Measurements from ENCODE around the gene PLIN5. TPM values are rescaled to one million over a fixed set of nuclear protein-coding genes. Genes with fewer than 3 reads are reported as not detected.
A peak's percentile ranks its signal among the peaks of the same experiment; 100 is the strongest.

The PLIN5 gene
- total and polyA plus RNA-seq, 10 of the 15 experiments (the other 5 are each of a cell fraction or from before 2014, with no cell fraction given), result 0.15 to 0.33 TPM; not detected in 8

DNA sequence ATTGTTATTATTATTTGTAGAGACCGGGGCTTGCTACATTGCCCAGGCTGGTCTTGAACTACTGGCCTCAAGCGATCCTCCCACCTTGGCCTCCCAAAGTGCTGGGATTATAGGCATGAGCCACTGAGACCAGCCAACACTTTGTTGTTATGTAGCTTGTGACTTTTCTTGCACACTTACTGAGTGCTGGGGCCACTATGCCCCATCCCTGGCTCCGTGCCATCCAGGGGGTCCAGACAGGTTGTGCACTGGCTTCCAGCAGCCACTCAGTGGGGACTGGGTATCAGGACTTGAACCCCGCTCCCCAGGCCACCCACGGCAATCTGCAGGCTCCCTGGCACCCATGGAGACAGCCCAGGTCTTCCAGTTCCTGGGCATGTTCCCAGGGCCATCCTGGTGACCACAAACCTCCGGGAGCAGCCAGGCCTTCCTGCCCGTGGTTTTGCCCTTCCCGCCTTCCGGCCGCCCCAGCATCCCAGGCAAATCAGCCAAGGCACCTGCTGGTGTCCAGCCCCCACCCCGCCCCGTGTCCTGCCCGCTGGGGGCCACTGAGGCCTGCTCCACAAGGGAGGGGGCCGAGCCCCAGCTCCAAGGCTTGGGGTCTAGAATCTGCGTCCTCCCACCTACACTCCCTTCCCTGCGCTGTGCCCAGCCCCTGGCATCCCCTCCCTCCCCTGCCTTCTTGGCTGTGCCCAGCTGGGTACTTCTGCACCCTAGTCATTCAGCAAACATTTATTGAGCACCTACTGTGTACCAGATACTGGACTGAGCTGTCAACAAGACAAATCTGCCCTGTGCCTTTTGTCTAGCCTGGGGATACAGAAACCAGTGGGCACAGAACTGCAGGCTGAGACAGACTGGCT, 48.2 kb upstream of the PLIN5 start:
- ChIA-PET RAD21 (ENCODE audit: unreplicated experiment) (no interaction called here), SMC1A (ENCODE audit: uncharacterized antibody, unreplicated experiment) (no interaction called here), CTCF (interaction anchor here (0.7 kb wide), 1 partner anchor 52 kb away, joined by 3 read pairs; no protein-coding TSS in a partner anchor), POLR2A (no interaction called here)
- no TSS peak for BruUV-seq (replicated peaks)
- in situ Hi-C loops (cut with MboI), result no loop called here
- no peak overlapping the region for H2AFZ ChIP-seq (ENCODE audit: control insufficient read depth, low read depth, low read length)
- no peak for ATAC-seq
- no peak for DNase-seq (ENCODE audit: low read depth, low spot score)
- H3K36me3 ChIP-seq (ENCODE audit: control insufficient read depth in 2 of 2, insufficient read depth in 2 of 2, low read length in 1 of 2), result no peaks in the 10 kb centered on the region
- no peak overlapping the region for H3K9ac ChIP-seq (ENCODE audit: control insufficient read depth, insufficient read depth, low read length)
- no peak for FAIRE-seq
- H3K27ac ChIP-seq (ENCODE audit: control insufficient read depth, insufficient read depth), result no peak overlapping the region
- H3K9me3 ChIP-seq (replicated peaks; ENCODE audit: control insufficient read depth, insufficient read depth, low read length), result no peaks in the 10 kb centered on the region
- TF ChIP-seq JUND (IDR thresholded peaks at IDR 0.05; ENCODE audit: low read depth, low read length) (no peak), KLF5 (IDR thresholded peaks at IDR 0.05; ENCODE audit: partially characterized antibody) (no peak), IKZF1 (conservative IDR thresholded peaks at IDR 0.05) (0 out of 2 replicates have a peak, but pooled peaks have one; percentile 17), ZNF274 (IDR thresholded peaks at IDR 0.05; ENCODE audit: insufficient read depth, insufficient read length) (no peak), NFIC (IDR thresholded peaks at IDR 0.05; ENCODE audit: low read depth, low read length) (no peak), PAX8 (IDR thresholded peaks at IDR 0.05) (no peak)
- TF ChIP-seq, protein P1, sequence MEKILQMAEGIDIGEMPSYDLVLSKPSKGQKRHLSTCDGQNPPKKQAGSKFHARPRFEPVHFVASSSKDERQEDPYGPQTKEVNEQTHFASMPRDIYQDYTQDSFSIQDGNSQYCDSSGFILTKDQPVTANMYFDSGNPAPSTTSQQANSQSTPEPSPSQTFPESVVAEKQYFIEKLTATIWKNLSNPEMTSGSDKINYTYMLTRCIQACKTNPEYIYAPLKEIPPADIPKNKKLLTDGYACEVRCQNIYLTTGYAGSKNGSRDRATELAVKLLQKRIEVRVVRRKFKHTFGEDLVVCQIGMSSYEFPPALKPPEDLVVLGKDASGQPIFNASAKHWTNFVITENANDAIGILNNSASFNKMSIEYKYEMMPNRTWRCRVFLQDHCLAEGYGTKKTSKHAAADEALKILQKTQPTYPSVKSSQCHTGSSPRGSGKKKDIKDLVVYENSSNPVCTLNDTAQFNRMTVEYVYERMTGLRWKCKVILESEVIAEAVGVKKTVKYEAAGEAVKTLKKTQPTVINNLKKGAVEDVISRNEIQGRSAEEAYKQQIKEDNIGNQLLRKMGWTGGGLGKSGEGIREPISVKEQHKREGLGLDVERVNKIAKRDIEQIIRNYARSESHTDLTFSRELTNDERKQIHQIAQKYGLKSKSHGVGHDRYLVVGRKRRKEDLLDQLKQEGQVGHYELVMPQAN (conservative IDR thresholded peaks at IDR 0.05), result no peak
- no peak overlapping the region for H3K4me3 ChIP-seq
- no peak overlapping the region for H3K4me2 ChIP-seq (ENCODE audit: control insufficient read depth, insufficient read depth)
- 10% methylated on average over 15 of the region's 16 CpGs for WGBS (ENCODE audit: insufficient coverage, insufficient replicate concordance, low lambda C conversion rate, missing lambda C conversion rate)
- peaks cover 6 to 11% of the 10 kb centered on the region in 2 experiments for H3K27me3 ChIP-seq (replicated peaks in 1 of 2; ENCODE audit: control insufficient read depth in 2 of 2, insufficient read depth in 2 of 2, low read length in 1 of 2)
- intact Hi-C loops (cut with micrococcal nuclease; ENCODE audit: unreplicated experiment), result no loop called here
- H4K20me1 ChIP-seq (ENCODE audit: control insufficient read depth, insufficient read depth), result no peaks in the 10 kb centered on the region
- H3K4me1 ChIP-seq (ENCODE audit: control insufficient read depth, insufficient read depth, low read length), result no peaks in the 10 kb centered on the region
- H3K79me2 ChIP-seq (ENCODE audit: control insufficient read depth, insufficient read depth, low read length), result no peaks in the 10 kb centered on the region
